Transverse colon (tissue), 4 donors: Measurements from ENCODE around the gene ZG16. TPM values are rescaled to one million over a fixed set of nuclear protein-coding genes. Genes with fewer than 3 reads are reported as not detected.
"Not testable (repeated sequence)": the region's sequence is repeated elsewhere in the genome, so short reads cannot be mapped to it uniquely, and the experiment has no call there.

Experiments
- DNase-seq: peaks from one replicate; pipeline ENCODE4 v3.0.0-alpha.2; 2019
- H3K27ac ChIP-seq, 4 donors: fragments of 200-600 bp; sonication (generic); 2 replicates each; pipeline ENCODE4 v1.5.1; 2016 to 2018; ENCODE audit warnings: inconsistent platforms in 4 of 4
- H3K27me3 ChIP-seq: fragments of 200-600 bp; sonication (generic); 2 replicates; pipeline ENCODE4 v1.5.1; 2017; ENCODE audit warnings: inconsistent platforms
- H3K36me3 ChIP-seq, 4 donors: fragments of 200-600 bp; sonication (generic); 2 replicates each; pipeline ENCODE4 v1.5.1; 2017 to 2019; ENCODE audit warnings: inconsistent platforms in 4 of 4
- H3K4me1 ChIP-seq, 4 donors: fragments of 200-600 bp; sonication (generic); 2 replicates each; pipeline ENCODE4 v1.5.1; 2017 to 2020; ENCODE audit warnings: inconsistent platforms in 4 of 4
- H3K4me3 ChIP-seq, 4 donors: fragments of 200-600 bp; sonication (generic); 1 replicate in 1 of 4; 2 replicates in 3 of 4; pipeline versions ENCODE4 v1.5.1 to v1.6.1; 2017 to 2019; ENCODE audit warnings: inconsistent platforms in 4 of 4
- H3K9me3 ChIP-seq, 2 donors: fragments of 200-600 bp; sonication (generic); 2 replicates each; pipeline ENCODE4 v1.5.1; 2017 to 2019; ENCODE audit warnings: inconsistent platforms in 2 of 2
- EP300 ChIP-seq: sonication (generic); formaldehyde crosslinking; IDR thresholded peaks from one replicate; pipeline ENCODE4 v1.6.1; 2017; ENCODE audit warnings: antibody characterized with exemption, low read depth
- POLR2A ChIP-seq: fragments of 450-650 bp; IDR thresholded peaks from one replicate; pipeline ENCODE4 v1.6.1; 2016; ENCODE audit warnings: antibody characterized with exemption, mild to moderate bottlenecking, moderate library complexity
- POLR2AphosphoS5 ChIP-seq, 3 donors: sonication (generic); formaldehyde crosslinking; IDR thresholded peaks; one replicate each; pipeline ENCODE4 v1.6.1; 2016; ENCODE audit warnings: antibody characterized with exemption in 3 of 3
- WGBS, 2 donors: methylation state at CpG; one replicate each; pipeline ENCODE4 v1.1.5; 2018; ENCODE audit warnings: low coverage in 1 of 2; 5-methylcytosine and 5-hydroxymethylcytosine counted together
- in situ Hi-C, 4 donors: fragments of 200-750 bp; cut with MboI; loops; one replicate each; pipeline versions ENCODE4 v1.15.0 to v1.15.1; 2017; ENCODE audit warnings: low sequenced_read_pairs in 3 of 4, low pct_ligation_motif_present in 1 of 4, low pct_unique_long_range_greater_than_20kb in 1 of 4
- intact Hi-C: fragments of 100-400 bp; cut with DNase I; formaldehyde crosslinking; loops from one replicate; pipeline ENCODE4 v1.15.1; 2023; ENCODE audit warnings: low total_unique reads
- total RNA-seq, 4 donors: library from RNA; depleted of rRNA; stranded (reverse); fragments of >200 nt; gene quantifications; one replicate each; pipeline ENCODE4 v1.1.0, GENCODE V29; 2016
- TF ChIP-seq, protein P1 (sequence below), 5 experiments: fragments of 200-600 bp in 3 of 5; fragments of 450-650 bp in 2 of 5; sonication (generic) in 3 of 5; IDR thresholded peaks; 1 replicate in 2 of 5; 2 replicates in 3 of 5; pipeline ENCODE4 v1.5.1; 2016 to 2017; ENCODE audit warnings: antibody characterized with exemption in 5 of 5, inconsistent platforms in 3 of 5, mild to moderate bottlenecking in 2 of 5, moderate library complexity in 1 of 5

Gene ZG16
- total RNA-seq, 4 donors from 2014 or later: 73.4 to 1,268 (median 104) TPM

DNA sequence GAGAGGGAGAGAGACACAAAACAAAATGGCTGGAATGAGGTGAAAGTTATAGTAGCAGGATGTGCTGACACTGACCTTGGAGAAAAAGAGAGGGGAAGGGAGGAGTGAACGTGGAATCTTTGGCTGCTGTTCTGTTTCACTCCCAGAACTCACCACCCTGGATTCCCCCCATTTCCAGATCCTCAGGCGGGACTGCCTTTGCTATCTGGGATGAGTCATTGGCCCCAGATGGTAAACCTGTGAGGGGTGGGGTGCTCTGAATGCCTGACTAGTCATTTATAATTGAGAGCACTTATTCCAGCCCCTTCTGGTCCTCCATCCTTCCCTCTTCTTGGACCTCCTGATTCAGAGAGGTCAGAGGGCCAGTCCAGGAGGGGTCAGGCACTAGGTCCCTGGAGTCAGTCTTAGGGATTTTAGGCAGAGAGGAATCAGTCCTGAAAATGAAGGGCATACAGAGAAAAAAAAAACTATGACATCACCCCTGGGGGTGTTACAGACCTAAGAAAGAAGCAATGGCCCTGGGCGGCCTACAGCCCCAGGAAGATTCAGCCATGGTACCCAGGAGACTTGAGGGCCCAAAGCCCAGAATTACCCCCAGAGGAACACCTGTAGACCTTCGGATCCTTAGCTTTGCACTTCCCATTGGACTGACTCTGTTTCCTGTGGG, 2.2 kb upstream of the ZG16 start:
- no peaks in the 10 kb centered on the region for H3K27me3 ChIP-seq
- H3K9me3 ChIP-seq: no peaks in the 10 kb centered on the region
- no peak for DNase-seq
- H3K27ac ChIP-seq: peak overlapping the region in 1 of 4 donors; percentile 18
- H3K4me3 ChIP-seq: no peak overlapping the region
- H3K4me1 ChIP-seq: peaks cover 0 to 1% (median 0%) of the 10 kb centered on the region in 4 donors
- intact Hi-C loops: no loop called here
- in situ Hi-C loops: no loop called here
- WGBS, 2 donors: 75% methylated on average over 4 of the region's 4 CpGs; no CpG with 5 or more reads in 1 of the 2 donors
- TF ChIP-seq POLR2AphosphoS5 (IDR thresholded peaks at IDR 0.05): no peak
- TF ChIP-seq, protein P1, sequence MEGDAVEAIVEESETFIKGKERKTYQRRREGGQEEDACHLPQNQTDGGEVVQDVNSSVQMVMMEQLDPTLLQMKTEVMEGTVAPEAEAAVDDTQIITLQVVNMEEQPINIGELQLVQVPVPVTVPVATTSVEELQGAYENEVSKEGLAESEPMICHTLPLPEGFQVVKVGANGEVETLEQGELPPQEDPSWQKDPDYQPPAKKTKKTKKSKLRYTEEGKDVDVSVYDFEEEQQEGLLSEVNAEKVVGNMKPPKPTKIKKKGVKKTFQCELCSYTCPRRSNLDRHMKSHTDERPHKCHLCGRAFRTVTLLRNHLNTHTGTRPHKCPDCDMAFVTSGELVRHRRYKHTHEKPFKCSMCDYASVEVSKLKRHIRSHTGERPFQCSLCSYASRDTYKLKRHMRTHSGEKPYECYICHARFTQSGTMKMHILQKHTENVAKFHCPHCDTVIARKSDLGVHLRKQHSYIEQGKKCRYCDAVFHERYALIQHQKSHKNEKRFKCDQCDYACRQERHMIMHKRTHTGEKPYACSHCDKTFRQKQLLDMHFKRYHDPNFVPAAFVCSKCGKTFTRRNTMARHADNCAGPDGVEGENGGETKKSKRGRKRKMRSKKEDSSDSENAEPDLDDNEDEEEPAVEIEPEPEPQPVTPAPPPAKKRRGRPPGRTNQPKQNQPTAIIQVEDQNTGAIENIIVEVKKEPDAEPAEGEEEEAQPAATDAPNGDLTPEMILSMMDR (IDR thresholded peaks at IDR 0.05): no peak
- TF ChIP-seq POLR2A: no peak
- TF ChIP-seq EP300: no peak
- no peaks in the 10 kb centered on the region for H3K36me3 ChIP-seq

- H3K9me3 ChIP-seq: no peaks in the 10 kb centered on the region
- 81% methylated on average over 10 of the region's 10 CpGs; no CpG with 5 or more reads in 1 of the 2 donors for WGBS, 2 donors
- H3K4me1 ChIP-seq: no peaks in the 10 kb centered on the region
- DNase-seq: no peak
- peak overlapping the region in 2 of 4 donors; percentile 15 to 26 for H3K4me3 ChIP-seq
- in situ Hi-C loops: no loop called here
- H3K27ac ChIP-seq: peak overlapping the region in 3 of 4 donors; percentile 8 to 45 (median 19)
- no peaks in the 10 kb centered on the region for H3K36me3 ChIP-seq
- TF ChIP-seq POLR2AphosphoS5 (IDR thresholded peaks at IDR 0.05) (no peak), EP300 (no peak), POLR2A (no peak)
- TF ChIP-seq, protein P1 (IDR thresholded peaks at IDR 0.05): no peak
- intact Hi-C loops: no loop called here
- H3K27me3 ChIP-seq: no peaks in the 10 kb centered on the region
These were observed 1.4 kb downstream of the ZG16 start for GRCh38 chr16:29779474-29779873.

GRCh38 chr16:29783094-29783953, 5.3 kb downstream of the ZG16 start:
- intact Hi-C loops, DNase-seq, H3K36me3 ChIP-seq, in situ Hi-C loops, H3K27me3 ChIP-seq, H3K9me3 ChIP-seq, H3K27ac ChIP-seq, H3K4me3 ChIP-seq, H3K4me1 ChIP-seq: not testable (repeated sequence)
- WGBS, 2 donors: 87 to 94% methylated on average over 5 to 13 of the region's 13 CpGs

DNA sequence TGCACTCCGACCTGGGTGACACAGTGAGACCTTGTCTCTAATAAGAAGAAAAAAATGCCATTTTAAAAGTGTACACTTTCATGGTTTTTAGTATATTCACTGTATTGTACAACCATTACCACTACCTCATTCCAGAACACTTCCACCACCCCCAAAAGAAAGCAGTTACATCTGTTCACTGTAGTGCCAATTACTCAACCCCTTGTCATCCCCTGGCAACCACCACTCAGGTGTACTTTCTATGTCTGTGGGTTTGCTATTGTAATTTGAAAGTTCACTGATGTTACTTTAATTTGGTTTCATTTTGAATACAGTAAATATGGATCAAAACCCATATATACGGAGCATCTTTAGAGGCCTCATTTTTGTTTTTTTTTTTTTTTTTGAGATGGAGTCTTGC, 6.1 kb downstream of the ZG16 start:
- Histone ChIP-seq H3K4me1 (peaks cover 0 to 3% (median 2%) of the 10 kb centered on the region in 4 donors), H3K27me3 (no peaks in the 10 kb centered on the region), H3K9me3 (no peaks in the 10 kb centered on the region), H3K36me3 (no peaks in the 10 kb centered on the region), H3K4me3 (no peak overlapping the region), H3K27ac (no peak overlapping the region)
- intact Hi-C loops (no loop called here), in situ Hi-C loops (no loop called here)
- WGBS, 2 donors: 84 to 89% methylated on average over 2 of the region's 2 CpGs
- no peak for TF ChIP-seq POLR2A
- TF ChIP-seq POLR2AphosphoS5 (IDR thresholded peaks at IDR 0.05): no peak
- TF ChIP-seq EP300: no peak
- TF ChIP-seq, protein P1 (IDR thresholded peaks at IDR 0.05): no peak
- no peak for DNase-seq
